Measurements from ENCODE around the gene RASGRF1.

Gene RASGRF1

DNA sequence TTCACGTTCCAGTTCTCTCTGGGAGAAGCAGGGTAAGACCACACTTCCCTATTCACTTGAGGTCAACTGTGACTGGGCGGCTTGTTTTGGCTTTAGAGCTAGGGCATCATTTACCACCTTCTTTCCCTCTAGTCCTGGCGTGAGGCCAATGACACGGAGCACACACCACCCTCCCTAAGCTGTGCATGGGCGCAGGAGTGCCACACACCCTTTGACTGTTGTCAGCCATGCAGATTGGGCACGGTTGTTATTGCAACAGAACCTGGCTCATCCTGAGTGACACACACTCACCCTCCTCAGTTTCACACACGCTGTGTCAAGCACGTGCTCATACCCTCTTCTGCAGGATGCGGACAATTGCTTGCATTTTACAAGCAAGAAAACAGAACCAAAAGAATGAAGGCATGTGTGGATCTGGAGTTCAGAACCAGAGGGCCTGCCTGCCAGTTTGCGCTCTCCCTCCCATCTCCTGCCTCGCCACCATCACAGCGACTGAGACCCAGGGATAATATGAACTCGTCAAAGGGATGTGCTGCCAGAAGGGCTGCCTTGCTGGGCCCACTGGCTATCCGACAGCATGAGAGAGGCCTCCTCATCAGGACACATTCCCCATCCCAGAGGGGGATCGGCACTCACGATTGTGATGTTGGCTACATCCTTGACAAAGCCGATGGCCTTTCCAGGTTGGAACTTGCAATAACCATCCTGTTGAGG lies 163.3 kb downstream of the RASGRF1 start:
- H3K27ac ChIP-seq: no peak overlapping the region

DNA sequence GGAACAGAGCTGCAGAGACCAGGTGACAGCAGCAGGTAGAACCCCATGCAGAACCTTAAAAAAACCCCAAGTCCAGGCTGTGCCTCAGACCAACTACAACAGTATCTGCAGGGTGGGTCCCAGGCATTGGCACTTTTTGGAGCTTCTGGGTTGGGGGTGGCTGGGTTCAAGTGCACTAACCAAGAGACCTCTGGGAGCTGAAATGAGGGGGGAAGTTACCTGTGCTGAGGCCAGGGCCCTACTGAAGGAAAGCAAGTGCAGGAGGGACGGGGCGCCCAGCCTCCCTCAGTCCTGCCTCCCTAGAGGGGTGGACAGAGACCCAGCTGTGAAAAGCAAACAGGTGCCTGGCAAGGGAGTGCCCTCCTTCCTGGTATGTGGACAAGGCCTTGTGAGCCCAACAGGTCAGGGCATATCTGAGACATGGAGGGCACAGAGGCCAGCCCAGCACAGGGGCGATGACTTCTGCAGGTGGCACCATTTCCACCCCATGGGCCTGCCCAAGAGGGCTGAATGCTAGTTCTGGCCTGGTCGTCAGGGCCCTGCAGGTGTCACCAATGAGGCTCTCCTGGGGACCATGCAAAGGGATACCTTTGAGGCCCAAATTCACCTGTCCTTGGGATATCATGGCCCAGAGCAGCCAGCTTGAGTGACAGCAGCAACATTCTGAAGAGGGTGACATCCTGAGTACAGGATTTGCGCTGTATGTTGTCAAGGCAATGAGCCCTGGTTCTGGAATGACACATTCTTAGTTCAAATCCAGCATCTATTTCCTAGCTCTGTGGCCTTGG lies 164.4 kb downstream of the RASGRF1 start:
- TF ChIP-seq, protein P1, sequence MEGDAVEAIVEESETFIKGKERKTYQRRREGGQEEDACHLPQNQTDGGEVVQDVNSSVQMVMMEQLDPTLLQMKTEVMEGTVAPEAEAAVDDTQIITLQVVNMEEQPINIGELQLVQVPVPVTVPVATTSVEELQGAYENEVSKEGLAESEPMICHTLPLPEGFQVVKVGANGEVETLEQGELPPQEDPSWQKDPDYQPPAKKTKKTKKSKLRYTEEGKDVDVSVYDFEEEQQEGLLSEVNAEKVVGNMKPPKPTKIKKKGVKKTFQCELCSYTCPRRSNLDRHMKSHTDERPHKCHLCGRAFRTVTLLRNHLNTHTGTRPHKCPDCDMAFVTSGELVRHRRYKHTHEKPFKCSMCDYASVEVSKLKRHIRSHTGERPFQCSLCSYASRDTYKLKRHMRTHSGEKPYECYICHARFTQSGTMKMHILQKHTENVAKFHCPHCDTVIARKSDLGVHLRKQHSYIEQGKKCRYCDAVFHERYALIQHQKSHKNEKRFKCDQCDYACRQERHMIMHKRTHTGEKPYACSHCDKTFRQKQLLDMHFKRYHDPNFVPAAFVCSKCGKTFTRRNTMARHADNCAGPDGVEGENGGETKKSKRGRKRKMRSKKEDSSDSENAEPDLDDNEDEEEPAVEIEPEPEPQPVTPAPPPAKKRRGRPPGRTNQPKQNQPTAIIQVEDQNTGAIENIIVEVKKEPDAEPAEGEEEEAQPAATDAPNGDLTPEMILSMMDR (conservative IDR thresholded peaks at IDR 0.05): no peak
- no peak for TF ChIP-seq ZFX (IDR thresholded peaks at IDR 0.05)
- H3K27ac ChIP-seq: no peak overlapping the region

More for the DNA sequence above, 163.3 kb downstream of the RASGRF1 start:
- TF ChIP-seq, protein P1 (conservative IDR thresholded peaks at IDR 0.05): no peak
- no peak for TF ChIP-seq ZFX (IDR thresholded peaks at IDR 0.05)

DNA sequence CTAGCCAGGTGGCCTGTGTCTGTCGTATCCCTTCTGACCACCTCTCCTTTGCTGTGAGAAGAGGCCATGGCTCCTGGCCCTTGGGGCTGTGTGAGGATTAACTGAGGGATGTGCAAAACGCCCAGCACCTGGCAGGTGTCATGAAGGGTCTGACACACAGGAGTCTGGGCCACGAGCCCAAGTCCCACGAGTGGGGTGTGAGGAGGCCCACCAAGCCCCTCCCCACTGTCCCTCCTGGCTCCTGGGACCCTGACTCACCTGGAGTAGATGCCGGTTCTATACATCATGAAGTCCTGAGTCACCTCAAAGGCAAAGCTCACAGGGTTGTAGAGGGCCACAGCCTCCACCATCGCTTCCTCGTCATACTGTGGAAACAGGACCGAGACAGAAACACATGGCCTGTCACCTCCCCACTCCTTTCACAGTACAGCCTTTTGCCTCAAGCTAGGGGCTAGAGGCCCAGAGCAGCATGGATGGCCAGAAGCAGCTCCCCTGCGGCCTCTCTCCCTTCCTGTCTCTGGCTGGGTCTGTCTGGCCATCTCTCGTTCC lies 165.4 kb downstream of the RASGRF1 start:
- TF ChIP-seq, protein P1 (conservative IDR thresholded peaks at IDR 0.05): no peak
- no peak for TF ChIP-seq ZFX (IDR thresholded peaks at IDR 0.05)

DNA sequence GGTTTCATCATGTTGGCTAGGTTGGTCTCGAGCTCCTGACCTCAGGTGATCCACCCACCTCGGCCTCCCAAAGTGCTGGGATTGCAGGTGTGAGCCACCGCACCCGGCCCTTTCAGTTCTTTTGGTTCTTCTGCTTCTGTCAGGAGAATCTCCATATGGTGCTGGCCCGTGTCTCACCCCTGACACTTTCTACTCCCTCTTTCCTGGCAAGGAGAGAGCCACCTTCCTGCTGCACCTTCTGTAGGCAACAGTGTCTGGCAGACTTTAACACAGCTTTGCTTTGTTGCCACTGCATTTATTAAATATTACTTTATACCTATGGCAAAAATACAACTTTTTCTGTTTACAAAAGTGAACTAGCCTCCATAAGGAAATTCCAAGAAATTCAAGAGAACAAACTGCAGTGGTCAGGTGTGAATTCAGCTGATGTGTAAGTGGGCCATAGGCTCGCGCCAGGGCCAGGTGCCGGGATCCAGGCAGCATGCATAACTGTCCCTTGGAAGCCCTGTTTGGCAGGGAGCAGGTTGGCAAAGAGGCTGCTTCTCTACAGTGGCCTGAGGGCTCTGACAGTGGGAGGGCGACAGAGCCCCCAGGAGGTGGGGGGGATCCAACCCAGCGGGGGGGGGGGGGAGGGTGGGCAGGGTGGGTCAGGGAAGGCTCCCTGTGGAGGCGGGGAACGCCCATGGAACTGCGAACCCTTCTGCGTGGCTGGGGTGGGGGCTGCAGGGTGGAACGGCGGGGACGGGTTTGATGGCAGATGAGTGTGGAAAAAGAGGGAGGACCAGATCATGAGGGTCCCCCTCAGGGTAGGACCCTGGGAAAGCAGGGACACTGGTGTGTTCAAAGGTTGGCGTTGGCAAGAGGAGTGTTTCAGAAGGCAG lies 166.9 kb downstream of the RASGRF1 start:
- TF ChIP-seq, protein P1 (conservative IDR thresholded peaks at IDR 0.05): no peak
- no peak for TF ChIP-seq ZFX (IDR thresholded peaks at IDR 0.05)
- H3K27ac ChIP-seq: no peak overlapping the region

More for the DNA sequence above, 165.4 kb downstream of the RASGRF1 start:
- no peak overlapping the region for H3K27ac ChIP-seq

DNA sequence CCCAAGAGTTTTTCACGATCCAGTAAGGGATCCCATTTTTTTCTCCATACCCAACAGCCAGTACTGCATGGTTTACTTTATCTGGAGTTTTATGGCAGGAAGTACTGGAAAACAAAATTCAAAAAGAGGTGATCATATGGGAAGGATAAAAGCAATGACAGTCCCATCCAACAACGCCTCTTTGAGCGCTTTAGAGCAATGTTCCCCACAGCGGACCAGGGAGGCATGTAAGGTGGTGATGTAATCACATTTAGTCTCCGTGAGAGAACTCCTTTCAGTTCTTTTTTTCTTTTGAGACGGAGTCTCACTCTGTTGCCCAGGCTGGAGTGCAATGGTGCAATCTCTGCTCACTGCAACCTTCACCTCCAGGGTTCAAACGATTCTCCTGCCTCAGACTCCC lies 167.6 kb downstream of the RASGRF1 start:
- H3K27ac ChIP-seq: no peak overlapping the region
- TF ChIP-seq ZFX (IDR thresholded peaks at IDR 0.05): no peak
- TF ChIP-seq, protein P1 (conservative IDR thresholded peaks at IDR 0.05): no peak

DNA sequence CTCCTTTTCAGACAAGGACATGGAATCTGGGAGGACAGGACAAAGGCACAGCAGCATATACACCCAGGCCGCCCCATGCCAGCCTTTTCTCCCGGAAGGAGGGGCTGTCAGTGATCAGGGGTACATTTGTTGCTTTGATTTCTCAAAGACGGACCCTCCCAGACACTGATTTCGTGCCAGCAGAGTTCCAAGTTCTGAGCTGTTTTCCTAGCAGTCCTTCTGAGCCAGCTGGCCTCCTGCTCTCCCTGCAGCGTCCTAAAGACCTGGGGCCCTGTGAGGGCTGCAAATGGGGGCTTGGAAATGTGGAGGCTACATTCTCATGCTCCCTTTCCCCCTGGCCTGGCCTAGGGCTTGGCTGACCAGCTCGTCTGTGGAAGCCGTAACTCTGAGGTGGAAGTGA lies 168.1 kb downstream of the RASGRF1 start:
- TF ChIP-seq, protein P1 (conservative IDR thresholded peaks at IDR 0.05): no peak
- TF ChIP-seq ZFX (IDR thresholded peaks at IDR 0.05): no peak
- H3K27ac ChIP-seq: no peak overlapping the region

Data from C4-2B (cell line).